Glomerular visceral epithelial cell (primary cell): ENCODE measurements around the gene GAS7.
A peak's percentile ranks its signal among the peaks of the same experiment; 100 is the strongest.

Experiments
- DNase-seq: peaks from one replicate; pipeline ENCODE4 v3.0.0-alpha.2; 2016; ENCODE audit errors: extremely low spot score

GAS7 gene

DNA sequence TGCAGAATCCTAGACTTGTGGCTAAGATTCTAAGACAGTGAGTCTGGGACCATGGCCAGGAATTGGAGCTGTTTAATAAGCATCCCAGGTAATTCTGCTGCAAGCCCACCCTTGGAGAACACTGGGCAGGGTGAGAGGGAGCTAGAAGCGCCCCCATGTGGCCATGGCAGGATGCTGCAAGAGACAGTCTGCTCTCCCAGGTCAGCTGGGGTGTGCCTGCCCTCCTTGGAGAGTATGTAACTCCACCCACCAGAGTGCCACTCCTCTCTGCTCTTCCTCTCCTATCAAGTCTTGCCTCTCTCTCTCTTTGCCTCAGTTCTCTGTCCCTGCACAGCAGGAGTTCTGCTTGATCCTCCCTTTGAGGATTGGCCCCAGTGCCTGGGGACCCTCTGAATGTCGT is 308.3 kb downstream of the GAS7 start:
- peak; percentile 30 for DNase-seq

DNA sequence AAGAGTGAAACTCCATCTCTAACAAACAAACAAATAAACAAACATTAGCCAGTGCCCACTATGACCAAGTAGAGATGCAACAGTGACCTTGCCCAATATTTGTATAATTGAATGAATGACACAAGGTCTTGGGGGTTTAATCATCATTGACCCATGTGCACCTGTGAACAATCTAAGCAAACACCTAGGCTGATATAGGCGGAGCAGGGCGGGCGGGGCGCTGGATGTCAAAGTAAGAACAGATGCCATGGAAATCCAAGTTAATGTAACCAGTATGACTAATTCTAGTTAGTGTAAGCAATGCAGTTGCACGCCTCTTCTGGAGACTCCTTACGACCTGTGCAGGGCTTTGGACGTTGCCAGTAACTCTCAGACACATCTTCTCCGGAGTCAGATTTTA is 310.9 kb downstream of the GAS7 start:
- DNase-seq = no peak

- no peak for DNase-seq
Observed at GRCh38 chr17:9886141-9886930, 312.1 kb downstream of the GAS7 start.

DNA sequence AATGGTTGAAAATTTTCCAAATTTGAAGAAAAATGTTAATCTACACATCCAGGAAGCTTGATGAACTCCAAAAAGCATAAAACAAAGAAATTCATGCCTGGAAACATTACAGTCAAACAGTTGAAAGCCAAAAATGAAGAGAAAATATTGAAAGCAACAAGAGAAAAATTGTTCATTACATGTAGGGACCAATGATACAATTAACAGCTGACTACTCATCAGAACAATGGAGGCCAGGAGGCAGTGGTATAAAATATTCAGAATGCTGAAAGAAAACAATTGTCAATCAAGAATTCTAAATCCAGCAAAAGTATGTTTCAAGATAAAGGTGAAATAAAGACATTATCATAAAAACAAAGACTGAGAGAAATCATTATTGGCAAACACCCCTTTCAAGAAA is 315.0 kb downstream of the GAS7 start:
- no peak for DNase-seq

GRCh38 chr17:9880582-9880999 is 317.8 kb downstream of the GAS7 start:
- DNase-seq = peak; percentile 66

- peak; percentile 31 for DNase-seq
Observed at GRCh38 chr17:9878786-9879525, 319.4 kb downstream of the GAS7 start.

DNA sequence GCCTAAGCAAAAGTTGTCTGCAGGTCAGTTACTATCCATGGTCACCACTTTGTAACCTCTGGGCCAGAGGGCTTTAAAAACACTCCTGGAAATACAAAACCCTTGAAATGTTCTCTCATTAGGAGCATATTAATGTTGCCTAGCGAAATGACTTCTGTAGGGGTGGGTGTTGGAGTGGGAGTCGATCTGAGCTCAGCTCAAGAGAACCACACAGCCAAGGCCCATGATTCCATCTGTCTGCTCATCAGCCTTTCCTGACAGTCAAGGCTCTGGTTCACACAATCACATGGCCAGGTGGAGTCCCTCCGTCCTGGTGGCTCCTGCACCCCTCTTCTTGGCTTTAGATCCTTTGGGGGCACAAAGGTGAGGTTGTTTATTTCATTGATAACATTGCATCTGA is 320.1 kb downstream of the GAS7 start:
- no peak for DNase-seq

DNA sequence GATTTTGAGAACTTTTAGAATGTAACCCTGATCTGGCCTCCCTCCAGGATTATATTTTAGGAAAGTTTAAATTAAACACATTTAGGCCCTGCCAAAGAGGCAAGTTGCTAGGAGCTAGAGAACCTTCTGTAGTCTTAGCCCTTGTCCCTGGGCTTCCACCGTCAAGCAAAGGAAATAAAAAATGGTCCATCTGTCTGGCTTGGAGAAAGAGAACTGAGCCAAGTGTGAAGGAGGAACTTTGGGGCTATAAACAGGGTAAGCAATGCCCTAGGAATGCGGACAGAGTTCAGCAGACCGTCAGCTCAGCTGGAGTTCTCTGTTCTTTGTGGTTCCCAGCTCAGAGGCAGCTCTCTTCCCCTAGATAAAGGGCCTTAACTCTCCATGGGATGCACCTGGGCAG is 323.0 kb downstream of the GAS7 start:
- peak; percentile 51 for DNase-seq

DNA sequence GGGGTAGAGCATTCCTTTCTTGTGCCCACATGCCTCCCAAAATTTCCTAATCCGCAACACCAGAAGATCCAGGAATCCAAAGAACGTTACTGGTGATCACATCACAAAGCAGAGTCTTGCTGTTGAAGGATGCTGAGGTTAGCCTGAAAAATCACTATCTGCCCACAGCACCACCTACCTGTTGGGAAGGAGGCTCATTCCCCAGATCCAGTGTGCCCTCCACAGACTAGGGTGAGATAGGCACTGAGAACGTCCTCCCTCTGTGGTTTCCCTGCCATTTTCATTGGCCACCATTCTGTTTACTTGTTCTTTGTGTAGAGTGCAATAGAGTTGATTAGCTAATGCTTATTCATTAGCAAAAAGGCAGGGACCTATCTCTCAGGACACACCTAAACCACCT is 323.7 kb downstream of the GAS7 start:
- no peak for DNase-seq

GRCh38 chr17:9872852-9873251 is 325.6 kb downstream of the GAS7 start:
- DNase-seq = no peak

- DNase-seq = no peak
Observed at GRCh38 chr17:9868552-9868951, 329.9 kb downstream of the GAS7 start.

GRCh38 chr17:9865586-9865985 is 332.8 kb downstream of the GAS7 start:
- no peak for DNase-seq

DNA sequence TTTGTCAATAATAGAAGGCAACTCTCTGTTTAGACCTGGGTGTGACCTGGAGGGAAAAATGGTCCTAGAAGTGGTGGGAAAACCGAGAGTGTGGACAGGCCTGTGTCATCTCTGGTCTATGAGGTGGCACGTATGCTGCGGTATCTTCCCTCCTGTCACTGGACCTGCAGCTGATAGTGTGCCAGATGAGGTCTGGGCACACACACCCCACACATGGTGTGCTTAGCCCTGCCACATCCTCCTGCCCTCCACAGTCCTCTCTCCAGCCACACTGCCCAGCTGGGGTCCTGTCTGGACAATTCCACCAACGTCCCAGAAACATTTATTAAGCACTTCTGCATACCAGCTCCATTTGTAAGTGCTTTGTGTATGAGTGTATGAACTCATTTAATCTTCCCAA is 335.5 kb downstream of the GAS7 start:
- no peak for DNase-seq

- no peak for DNase-seq
Observed at GRCh38 chr17:9862220-9862619, 336.2 kb downstream of the GAS7 start.

- no peak for DNase-seq
Observed at GRCh38 chr17:9860851-9861250, 337.6 kb downstream of the GAS7 start.
